ENCODE data around the gene RUFY3. TPM values are rescaled to one million over a fixed set of nuclear protein-coding genes. Genes with fewer than 3 reads are reported as not detected.
A peak's percentile ranks its signal among the peaks of the same experiment; 100 is the strongest.

The RUFY3 gene
- total and polyA plus RNA-seq, 2 of the 13 experiments (the other 11 are each of a cell fraction or from before 2014, with no cell fraction given) = 17.9 to 25.3 TPM

GRCh38 chr4:70704215-70704930, 17.4 kb upstream of the RUFY3 start (continued):
- peak; percentile 59 for TF ChIP-seq ZNF770 (CRISPR knock-in tag; IDR thresholded peaks at IDR 0.05)
- TF ChIP-seq AKAP8 (CRISPR knock-in tag; IDR thresholded peaks at IDR 0.05) = no peak
- peak; percentile 58; the same call in 1 of the 2 replicates for TF ChIP-seq TAF1 (CRISPR knock-in tag; IDR thresholded peaks at IDR 0.05)
- peak; percentile 49; the same call in 1 of the 2 replicates for TF ChIP-seq ZNF567 (CRISPR knock-in tag; IDR thresholded peaks at IDR 0.05; ENCODE audit: borderline replicate concordance)
- 0 out of 2 replicates have a peak, but pooled peaks have one; percentile 16 for TF ChIP-seq ISL2 (CRISPR knock-in tag; IDR thresholded peaks at IDR 0.05)
- no peak for TF ChIP-seq ZNF629 (CRISPR knock-in tag; conservative IDR thresholded peaks at IDR 0.05)
- TF ChIP-seq ZBTB49 (CRISPR knock-in tag; IDR thresholded peaks at IDR 0.05; ENCODE audit: borderline replicate concordance) = no peak
- TF ChIP-seq ZKSCAN5 (CRISPR knock-in tag; IDR thresholded peaks at IDR 0.05) = no peak
- TF ChIP-seq PHF8 (CRISPR knock-in tag; IDR thresholded peaks at IDR 0.05) = peak; percentile 85
- no peak for TF ChIP-seq ZNF800 (CRISPR knock-in tag; IDR thresholded peaks at IDR 0.05)
- no peak for TF ChIP-seq ZNF570 (CRISPR knock-in tag; IDR thresholded peaks at IDR 0.05; ENCODE audit: borderline replicate concordance)
- TF ChIP-seq TP53 (CRISPR knock-in tag; conservative IDR thresholded peaks at IDR 0.05) = no peak
- peak; percentile 29 for TF ChIP-seq RBFOX2 (IDR thresholded peaks at IDR 0.05; ENCODE audit: low read depth, low read length)
- 0 out of 2 replicates have a peak, but pooled peaks have one; percentile 35 for TF ChIP-seq RXRA (CRISPR knock-in tag; IDR thresholded peaks at IDR 0.05)
- peak; percentile 61; the same call in 1 of the 2 replicates for TF ChIP-seq ZNF350 (CRISPR knock-in tag; IDR thresholded peaks at IDR 0.05; ENCODE audit: borderline replicate concordance, low read depth)
- TF ChIP-seq ZMAT3 (CRISPR knock-in tag; conservative IDR thresholded peaks at IDR 0.05) = 0 out of 2 replicates have a peak, but pooled peaks have one; percentile 50
- TF ChIP-seq HOXD1 (CRISPR knock-in tag; IDR thresholded peaks at IDR 0.05) = no peak
- TF ChIP-seq ZNF543 (CRISPR knock-in tag; IDR thresholded peaks at IDR 0.05) = 0 out of 2 replicates have a peak, but pooled peaks have one; percentile 9
- TF ChIP-seq SKI (IDR thresholded peaks at IDR 0.05; ENCODE audit: partially characterized antibody) = peak; percentile 66
- peak; percentile 51; the same call in 1 of the 2 replicates for TF ChIP-seq SALL1 (CRISPR knock-in tag; IDR thresholded peaks at IDR 0.05)
- TF ChIP-seq ZHX1 (CRISPR knock-in tag; IDR thresholded peaks at IDR 0.05; ENCODE audit: low read depth) = 0 out of 2 replicates have a peak, but pooled peaks have one; percentile 16
